ENCODE data around the gene KYAT1.
"Not testable (repeated sequence)": the region's sequence is repeated elsewhere in the genome, so short reads cannot be mapped to it uniquely, and the experiment has no call there.

Gene KYAT1

DNA sequence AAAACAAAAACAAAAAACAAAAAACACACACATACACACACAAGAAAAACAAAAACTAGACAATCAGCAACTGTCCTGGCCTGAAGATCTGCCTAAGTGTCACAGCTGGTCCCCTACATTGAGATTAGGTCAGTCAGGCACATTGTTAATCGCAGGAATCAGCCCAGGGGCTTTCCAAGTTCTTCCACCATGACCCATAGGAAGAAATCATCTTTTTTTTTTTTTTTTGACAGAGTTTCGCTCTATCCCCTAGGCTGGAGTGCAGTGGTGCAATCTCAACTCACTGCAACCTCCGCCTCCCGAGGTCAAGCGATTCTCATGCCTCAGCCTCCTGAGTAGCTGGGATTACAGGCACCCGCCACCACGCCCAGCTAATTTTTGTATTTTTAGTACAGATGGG is 38.6 kb downstream of the KYAT1 start:
- not testable (repeated sequence) for DNase-seq (ENCODE audit: low read depth in 2 of 2, low spot score in 1 of 2)

DNA sequence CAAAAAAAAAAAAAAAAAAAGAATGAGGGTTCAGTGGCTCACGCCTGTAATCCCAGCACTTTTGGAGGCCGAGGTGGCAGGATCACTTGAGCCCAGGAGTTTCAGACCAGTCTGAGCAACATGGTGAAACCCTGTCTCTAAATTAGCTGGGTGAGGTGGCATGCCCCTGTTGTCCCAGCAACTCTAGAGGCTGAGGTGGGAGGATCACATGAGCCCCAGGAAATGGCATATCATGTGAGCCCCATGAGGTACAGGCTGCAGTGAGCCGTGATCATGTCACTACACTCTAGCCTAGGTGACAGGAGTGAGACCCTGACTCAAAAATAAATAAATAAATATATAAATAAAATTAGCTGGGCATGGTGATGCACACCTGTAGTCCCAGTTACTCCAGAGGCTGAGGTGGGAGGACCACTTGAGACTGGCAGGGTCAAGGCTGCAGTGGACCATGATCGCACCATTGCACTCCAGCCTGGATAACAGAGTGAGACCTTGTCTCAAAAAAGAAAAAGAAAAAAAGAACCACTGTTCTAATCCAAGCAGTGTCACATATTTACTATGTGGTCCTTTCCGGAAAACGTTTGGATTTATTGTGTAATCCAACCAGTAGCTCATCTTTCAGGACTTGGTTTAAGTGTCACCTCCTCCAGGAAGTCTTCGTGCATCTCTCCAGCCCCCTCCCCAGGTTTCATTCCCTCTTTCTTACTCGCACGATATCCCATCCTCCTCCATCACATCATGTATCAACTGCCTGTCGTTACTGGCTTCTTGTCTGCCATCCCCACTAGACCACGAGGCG is 39.9 kb downstream of the KYAT1 start:
- DNase-seq (ENCODE audit: low read depth in 2 of 2, low spot score in 1 of 2), result no peak

DNA sequence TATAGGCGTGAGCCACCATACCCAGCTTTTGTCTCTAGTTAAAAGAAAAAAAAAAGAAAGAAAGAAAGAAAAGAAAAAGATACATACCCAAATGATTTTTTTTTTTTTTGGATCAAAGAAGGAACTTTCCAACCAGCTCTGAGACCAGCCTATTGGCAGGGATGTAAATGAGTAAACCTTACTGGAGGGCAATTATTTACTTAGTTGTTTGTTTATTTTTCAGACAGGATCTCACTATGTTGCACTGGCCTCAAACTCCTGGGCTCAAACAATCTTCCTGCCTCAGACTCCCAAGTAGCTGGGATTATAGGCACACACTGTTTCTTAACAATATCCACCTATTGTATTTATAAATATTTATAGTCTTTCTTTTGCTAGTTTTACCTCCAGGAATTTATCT is 41.2 kb downstream of the KYAT1 start:
- no peak for DNase-seq (ENCODE audit: low read depth in 2 of 2, low spot score in 1 of 2)

DNA sequence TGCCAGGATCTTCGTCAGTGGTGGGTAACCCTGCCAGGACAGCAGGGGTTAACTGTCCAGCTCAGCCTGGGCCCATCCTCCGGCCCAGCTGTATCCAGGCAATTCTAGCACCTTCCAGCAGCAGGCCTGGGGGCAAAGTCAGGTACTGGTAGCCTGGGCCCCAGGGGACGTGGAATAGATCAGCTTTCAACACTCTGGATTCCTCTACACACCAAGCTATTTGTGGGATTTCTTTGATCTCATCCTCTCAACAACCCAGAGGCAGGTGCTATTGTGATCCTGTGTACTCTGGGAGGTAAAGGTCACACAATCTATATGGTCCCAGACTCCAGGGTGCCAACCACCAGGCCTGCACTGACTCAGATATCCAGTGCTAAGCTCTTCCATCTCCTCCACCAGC is 43.4 kb downstream of the KYAT1 start:
- DNase-seq (ENCODE audit: low read depth in 2 of 2, low spot score in 1 of 2), result no peak

DNA sequence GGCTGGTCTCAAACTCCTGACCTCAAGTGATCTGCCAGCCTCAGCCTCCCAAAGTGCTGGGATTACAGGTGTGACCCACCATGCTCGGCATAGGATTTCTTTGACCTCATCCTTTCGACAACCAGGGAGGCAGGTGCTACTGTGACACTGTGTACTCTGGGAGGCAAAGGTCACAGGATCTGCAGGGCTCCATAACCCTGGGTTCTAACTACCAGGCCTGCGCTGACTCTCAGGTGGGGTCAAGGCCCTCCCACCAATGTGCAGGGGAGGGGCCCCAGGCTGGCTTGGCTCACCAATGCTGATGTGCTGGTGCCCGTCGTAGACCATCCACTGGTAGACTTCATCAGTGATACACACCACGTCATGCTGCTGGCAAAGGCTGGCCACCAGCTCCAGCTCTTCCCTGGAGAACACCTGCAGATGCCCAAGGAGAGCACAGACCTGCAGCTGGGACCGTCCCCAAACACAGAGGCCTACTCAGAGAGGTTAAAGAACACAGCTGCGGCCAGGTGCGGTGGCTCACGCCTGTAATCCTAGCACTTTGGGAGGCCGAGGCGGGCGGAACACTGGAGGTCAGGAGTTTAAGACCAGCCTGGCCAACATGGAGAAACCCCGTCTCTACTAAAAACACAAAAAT is 45.1 kb downstream of the KYAT1 start:
- no peak for DNase-seq (ENCODE audit: low read depth in 2 of 2, low spot score in 1 of 2)

DNA sequence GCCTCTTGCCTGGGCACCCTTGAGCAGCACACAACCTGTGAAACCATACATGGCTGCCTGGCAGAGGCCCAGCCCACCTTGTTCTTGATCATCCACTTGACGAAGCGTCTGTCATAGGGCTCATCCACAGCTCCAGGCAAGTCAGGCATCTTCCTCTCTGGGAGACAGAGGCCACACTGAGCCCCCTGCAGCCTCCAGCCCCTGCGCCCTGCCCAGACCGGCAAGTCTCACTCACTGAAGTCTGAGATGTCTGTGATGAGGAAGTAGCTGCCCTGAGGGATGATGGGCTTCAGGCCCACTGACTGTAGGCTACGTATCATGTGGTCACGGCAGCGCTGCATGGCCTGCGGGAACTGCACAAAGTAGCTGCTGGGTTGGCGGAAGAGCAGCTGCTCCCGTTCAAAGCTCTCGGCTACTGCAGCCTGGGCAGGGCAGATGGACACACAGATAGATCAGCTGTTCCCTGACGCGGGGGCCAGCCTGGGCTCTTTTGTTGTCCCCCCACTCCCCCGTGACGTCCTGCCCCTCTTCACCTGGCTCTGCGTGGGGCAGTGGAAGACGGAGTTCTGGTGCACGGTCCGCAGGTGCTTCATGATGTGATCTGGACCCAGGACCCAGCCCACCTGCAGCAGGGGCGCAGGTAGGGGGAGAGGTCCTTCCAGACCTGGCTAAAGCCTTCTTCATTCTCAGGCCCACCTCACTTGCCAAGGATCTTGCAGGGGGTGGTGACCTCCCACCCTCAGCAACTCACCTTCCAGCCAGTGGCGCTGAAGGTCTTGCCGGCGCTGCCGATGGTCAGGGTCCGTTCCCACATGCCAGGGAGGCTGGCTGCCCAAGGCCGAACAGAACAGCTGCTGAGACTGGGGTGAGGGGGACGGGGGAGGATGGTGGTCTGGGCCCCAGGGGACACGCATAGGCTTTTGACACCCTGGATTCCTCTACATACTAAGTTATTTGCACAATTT is 46.2 kb downstream of the KYAT1 start:
- DNase-seq (ENCODE audit: low read depth in 2 of 2, low spot score in 1 of 2), result no peak

DNA sequence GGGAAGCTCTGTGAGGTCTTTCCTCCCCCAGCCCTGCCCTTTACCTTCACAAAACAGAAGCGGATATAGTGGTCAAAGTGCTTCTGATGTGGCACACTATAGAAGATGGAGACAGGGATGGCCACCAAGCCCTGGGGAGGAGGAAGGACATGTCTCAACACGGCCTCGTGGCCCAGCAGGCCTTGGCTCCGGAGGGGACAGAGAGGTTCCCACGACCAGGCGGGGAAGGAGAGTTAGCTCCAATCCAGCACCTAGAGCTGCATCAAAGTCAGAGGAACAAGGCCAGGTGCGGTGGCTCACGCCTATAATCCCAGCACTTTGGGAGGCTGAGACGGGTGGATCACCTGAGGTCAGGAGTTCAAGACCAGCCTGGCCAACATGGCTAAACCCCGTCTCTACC is 48.1 kb downstream of the KYAT1 start:
- no peak for DNase-seq (ENCODE audit: low read depth in 2 of 2, low spot score in 1 of 2)

DNA sequence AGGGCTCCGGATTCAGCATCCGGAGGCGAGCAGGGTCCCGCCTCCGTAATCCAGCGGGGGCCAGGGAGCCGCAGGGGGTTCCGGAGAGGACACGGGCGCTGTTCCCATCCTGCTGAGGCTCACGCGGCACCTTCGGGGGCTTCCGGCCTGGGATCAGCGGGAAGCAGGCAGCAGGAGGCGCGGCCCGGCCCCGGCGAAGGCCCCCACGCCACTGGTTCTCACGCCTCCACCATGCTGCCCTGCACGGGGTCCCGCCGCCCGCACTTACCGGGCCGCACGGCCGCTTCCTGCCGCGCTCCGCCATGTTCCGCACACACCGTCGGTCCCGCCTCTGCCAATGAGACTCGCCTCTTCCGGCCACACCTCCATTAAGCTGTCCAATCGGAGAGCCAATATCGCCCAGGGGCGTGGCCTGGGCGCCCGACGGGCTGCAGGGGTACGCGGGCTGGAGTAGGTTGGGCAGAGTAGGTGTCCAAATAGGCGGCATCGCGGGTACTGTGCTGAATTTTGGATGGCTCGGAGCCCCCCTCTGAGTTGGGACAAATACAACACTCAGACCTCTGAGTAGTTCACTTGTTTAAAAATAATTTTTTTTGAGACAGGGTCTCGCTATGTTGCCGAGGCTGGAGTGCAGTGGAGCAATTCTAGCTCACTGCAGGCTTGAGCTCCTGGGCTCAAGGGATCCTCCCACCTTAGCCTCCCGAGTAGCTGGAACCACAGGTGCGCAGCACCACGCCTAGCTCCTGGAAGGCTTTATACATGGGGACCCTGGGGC is 52.1 kb downstream of the KYAT1 start, which contains the start of gene SPOUT1:
TSS of gene SPOUT1 (minus strand) at position 318 of the 775 bp plus-strand sequence. CDS start at position 304, 14 bp downstream.
- DNase-seq (ENCODE audit: low read depth in 2 of 2, low spot score in 1 of 2), result peak; percentile 82 to 86

DNA sequence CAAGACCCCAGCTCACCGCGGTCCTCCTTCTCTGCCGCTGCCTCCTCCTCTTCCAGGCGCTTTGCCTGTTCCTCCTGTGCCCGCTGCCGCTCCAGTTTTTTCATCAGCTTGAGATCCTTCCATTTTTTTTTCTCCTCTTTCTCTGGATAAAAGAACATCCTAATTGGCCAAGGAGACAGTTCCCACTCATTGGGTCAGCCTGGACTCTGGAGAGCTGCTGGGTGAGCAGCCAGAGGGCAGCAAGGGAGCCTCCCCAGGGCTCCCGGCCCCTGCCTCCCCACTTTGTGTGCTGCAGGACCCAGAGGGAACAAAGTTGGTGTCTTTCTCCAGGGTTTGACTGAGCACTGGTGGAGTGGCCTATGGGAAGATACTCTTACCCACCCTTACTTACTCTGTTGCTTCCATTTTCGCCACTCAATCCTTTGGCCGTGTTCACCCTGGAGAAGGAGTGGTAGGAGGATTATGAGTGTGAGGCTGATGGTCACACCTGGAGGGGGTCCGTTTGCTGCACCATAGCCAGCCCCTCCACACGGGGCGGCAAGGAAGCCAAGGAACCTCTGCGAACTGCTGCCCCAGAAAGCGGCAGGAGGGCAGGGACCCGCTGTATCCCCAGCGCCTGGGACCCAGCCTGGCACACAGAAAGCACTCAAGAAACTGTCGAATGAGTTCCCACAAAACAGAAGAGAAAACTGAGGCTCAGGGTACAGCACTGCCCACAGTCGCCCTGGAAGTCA is 52.9 kb downstream of the KYAT1 start:
- no peak for DNase-seq (ENCODE audit: low read depth in 2 of 2, low spot score in 1 of 2)

DNA sequence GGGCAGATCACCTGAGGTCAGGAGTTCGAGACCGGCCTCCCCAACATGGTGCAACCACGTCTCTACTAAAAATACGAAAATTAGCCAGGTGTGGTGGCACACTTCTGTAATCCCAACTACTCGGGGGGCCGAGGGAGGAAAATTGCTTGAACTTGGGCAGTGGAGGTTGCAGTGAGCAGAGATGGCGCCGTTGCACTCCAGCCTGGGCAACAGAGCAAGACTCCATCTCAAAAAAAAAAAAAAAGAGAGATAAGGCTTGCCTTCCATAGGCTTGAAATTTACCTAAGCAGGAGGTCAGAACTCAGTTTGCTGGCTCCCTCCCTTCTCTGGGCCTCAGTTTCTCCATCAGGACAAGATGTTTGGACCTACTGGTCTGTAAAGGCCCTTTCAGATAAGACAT is 53.5 kb downstream of the KYAT1 start:
- DNase-seq (ENCODE audit: low read depth in 2 of 2, low spot score in 1 of 2), result no peak

DNA sequence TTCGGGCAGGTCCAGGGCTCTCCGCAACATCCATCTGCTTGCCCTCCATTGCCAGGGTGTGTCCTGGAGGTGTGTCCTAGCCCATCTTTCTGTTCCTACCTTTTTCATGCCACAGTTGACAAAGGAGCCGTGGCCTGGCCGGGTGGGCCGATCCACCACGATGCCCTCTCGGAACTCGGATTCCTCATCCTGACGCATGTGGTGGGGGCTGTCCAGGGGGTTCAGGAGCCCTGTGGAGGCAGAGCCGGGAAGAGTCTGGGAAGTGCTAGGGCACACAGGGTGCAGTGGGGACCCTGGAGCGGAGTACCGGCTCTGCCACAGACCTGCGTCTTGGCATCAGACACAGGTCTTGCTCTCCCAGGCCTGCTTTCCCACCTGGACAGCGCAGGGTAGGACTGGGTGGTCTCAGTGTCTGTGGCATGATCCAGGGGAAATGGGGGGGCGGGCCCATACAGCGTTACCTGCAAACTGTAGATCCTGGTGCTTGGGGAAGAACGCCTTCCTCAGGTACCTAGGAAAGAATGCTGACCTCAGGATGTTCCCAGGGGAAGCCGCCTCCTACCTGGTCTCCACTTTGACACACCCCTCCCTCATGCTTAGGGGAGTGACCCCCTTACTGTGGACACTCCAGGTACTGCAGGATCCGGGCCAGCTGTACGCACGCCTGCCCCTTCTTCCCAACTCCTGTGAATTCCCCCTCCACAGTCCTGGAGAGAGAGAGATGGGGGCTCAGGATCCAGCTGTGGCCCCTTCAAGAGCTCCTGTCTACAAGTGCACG is 55.6 kb downstream of the KYAT1 start:
- no peak for DNase-seq (ENCODE audit: low read depth in 2 of 2, low spot score in 1 of 2)

DNA sequence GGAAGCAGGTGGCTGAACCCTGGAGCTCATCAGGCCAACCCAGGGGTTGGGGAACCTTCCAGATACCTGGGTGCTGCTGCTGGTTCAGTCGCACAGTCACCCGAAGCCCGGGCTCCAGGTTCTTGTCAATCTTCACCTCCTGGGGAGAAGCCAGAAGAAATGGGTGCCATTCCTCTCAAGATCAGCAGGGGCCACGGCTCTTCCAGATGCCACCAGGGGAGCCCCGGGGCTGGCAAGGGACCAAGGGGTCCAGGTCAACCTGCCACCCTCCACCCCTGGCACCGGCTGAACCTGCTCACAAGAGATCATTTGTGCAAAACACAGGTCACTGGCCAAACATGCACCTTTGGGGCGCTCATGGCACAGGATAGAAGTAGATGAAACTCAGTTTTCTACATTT is 56.8 kb downstream of the KYAT1 start:
- DNase-seq (ENCODE audit: low read depth in 2 of 2, low spot score in 1 of 2), result no peak

DNA sequence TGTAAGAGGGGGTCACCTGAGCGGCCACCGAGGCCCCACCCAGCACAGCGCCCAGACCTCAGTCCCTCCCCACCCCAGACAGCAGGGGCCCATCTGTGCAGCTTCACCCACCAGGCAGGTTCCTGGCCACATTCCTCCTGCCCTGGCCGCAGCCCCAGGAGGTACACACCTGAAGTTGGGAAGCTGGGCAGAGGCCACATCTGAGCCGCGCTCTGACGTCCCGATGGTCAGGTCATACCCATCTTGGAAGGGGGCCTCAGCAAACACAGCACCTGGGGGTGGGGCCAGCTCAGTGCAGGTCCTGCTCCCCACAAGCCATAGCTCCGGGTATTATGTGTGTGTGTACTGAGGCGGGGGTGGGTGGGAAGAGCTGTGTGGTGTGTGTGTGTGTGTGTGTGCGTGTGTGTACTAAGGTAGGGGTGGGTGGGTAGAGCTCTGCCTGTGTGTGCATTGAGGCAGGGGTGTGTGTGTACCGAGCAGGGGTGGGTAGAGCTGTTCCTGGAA is 57.8 kb downstream of the KYAT1 start:
- DNase-seq (ENCODE audit: low read depth in 2 of 2, low spot score in 1 of 2), result no peak

DNA sequence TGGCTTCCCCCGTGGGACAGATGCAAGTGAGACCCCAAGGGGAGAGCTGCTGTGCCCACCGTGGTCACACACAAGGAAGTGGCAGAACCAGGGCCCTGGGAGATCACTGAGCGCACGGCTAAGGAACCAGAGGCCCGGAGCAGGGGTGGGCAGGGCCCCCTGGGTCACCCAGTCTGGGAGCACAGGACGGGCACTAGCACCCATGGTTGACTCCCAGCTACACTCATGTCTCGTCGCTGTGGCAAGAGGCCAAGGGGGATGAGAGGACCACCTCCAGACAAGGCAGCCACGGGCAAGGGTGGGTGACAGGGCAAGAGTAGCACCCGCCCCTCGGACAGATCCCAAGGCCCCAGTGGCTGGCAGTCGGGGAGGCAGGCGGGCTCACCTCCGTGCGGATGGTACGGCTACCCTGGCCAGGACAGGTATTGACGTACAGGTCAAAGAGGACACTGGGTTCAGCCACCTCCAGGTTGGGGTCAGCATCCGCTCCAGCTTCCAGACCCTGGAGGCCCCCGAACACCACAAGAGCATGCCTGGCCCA is 58.3 kb downstream of the KYAT1 start:
- DNase-seq (ENCODE audit: low read depth in 2 of 2, low spot score in 1 of 2), result no peak

DNA sequence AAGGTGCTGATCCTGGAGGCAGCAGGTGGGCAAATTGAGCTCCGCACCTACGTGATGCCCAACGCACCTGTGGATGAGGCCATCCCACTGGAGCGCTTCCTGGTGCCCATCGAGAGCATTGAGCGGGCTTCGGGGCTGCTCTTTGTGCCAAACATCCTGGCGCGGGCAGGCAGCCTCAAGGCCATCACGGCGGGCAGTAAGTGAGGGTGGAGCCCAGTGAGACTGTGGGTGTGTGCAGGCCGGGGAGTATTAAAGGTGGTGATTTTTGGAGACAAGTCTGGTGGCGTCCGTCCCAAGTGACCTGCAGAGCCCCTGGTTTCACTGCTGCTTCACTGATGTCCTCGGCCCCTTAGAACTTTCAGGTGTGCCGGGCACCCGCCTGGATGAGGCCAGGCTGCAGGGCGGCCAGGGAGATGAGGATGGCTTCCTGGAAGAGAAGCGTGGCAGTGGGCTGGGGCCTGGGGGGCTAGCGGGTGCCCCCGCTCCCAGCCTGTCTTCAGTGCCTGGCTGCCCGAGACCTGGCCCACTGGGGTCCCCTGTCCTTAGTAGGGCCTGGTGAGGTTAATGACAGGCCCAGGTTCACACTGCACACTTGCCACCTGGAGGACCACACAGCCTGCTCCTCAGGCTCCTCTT is 59.2 kb downstream of the KYAT1 start:
- no peak for DNase-seq (ENCODE audit: low read depth in 2 of 2, low spot score in 1 of 2)

DNA sequence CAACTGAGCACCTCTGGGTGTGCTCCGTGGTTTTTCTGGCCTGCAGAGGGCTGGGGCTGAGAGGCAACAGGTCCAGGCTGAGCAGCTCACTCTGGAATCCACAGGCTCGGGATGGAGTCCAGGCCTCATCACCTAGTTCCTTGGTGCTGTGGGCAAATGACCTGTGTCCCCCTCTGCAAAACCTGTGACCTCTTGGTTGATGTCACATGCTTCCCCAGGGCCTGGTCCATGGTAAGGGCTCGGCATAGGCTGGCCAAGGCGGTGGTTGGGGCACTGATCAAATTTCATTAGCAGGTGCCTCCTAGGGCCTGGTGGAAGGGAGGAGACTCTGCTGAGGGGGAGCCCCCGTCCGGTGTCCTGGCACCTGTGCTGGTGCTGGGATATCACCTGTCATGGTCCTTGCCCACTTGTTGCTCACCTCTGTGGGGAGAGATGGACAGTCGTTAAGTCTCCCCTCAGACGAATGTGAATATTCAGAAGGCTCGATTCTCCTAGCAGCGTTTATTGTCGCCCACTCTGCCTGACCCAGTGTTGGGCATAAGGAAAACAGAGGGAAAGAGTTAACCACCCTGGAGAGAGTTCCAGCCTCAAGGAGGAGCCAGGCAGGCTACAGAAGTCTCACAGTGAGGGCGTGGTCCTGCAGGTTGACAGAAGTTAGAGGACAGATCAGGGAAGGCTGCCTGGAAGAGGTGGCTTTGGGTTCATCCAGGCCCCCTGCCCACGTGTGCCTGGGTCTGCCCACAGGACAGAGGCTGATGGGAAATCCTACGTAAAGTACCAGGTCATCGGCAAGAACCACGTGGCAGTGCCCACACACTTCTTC is 60.0 kb downstream of the KYAT1 start:
- no peak for DNase-seq (ENCODE audit: low read depth in 2 of 2, low spot score in 1 of 2)

All from stimulated activated CD8-positive, alpha-beta memory T cell treated with anti-CD3 and anti-CD28 coated beads, Interleukin-4, amount 100 ng/mL, for 1 hour (primary cell).